ENCODE data around the gene HOXB2. TPM values are rescaled to one million over a fixed set of nuclear protein-coding genes. Genes with fewer than 3 reads are reported as not detected.

HOXB2 gene
- total RNA-seq, 2 donors from 2014 or later = 18.9 to 22.3 TPM

DNA sequence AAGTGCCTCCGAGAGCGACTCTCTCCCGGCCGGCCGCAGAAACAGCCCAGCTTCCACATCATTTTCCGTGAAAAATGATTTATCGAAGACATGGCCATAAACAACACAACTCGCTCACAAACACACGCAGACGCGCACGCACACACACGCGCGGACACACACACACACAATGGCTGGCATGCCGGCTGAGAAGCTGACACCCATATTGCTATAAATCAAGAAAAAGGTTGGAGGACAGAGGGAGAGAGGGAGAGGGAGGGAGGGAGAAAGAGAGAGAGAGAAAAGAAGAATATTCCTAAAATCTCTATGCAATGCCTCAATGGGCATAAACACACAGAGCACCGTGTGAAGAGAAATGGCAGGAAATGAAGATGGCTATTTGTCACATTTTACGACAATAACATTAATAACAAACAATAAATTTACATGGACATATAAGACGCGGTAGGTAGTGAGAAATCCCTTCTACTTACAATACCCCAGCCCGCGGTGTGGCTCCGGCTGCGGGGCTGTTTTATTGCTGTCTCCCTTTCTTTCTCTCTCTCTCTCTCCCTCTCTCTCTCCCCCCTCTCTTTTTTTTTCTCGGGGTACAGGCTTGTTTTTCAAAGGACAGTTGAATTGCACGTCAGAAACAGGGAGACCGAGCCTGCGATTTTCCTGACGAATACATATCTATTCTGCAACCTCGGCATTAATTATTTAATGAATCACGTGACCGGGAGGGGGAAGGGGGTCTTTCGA lies 23.8 kb upstream of the HOXB2 start:
- DNase-seq (ENCODE audit: low spot score) = no peak

DNA sequence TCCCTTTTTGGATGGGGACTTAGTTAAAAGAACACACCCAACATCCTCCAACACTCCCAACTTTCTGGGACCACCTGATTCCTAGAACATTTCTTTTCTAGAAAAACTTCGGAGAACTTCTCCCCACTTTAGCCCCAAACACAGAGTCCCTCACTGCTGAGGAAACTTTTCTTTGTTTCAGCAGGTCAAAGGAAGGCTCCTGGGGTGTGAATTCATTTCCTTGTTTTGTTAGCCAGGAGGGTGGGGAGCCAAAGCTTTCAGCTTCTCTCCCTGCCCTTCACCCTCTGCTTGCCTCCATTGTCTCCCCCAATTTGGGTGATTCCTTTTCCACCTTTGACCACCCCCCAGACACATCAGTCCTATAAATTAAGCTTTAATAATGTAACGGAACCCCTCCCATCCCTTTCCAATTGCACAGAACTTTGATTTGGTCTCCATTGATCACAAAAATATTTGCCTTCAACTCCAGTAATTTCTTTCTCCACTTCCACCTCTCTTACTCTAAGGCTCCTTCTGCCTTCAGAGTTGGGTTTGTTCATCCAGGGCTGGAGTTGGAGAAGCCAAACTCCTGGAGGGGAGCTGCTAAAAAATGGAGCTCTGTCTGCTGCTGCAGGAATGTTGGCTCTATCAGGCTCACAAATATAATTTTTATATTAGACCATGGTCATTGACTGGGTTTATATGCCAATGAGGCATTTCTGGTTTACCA lies 22.9 kb upstream of the HOXB2 start:
- intact Hi-C loops (cut with DNase I) = no loop called here
- DNase-seq (ENCODE audit: low spot score) = no peak

More for the DNA sequence above, 23.8 kb upstream of the HOXB2 start:
- intact Hi-C loops (cut with DNase I) = no loop called here

DNA sequence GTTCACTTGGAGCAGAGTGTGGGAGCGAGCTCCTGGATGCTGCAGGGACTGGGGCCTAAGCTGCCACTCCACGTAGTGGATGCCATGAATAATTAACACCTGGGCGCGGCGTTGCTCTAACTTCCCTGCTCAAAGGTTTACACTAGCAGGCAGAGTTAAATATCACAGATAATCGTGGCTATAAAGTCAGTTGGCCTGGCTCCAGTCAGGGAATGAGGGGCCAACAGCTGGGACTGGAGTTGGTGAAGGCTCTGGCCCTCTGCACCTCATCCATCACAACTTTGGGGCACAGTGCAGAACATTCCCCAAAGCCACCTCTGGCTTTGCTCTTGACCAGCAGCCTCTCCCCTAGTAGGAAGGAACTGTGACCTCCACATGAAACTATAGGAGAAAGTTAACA lies 22.3 kb upstream of the HOXB2 start:
- DNase-seq (ENCODE audit: low spot score) = no peak
- intact Hi-C loops (cut with DNase I) = no loop called here

DNA sequence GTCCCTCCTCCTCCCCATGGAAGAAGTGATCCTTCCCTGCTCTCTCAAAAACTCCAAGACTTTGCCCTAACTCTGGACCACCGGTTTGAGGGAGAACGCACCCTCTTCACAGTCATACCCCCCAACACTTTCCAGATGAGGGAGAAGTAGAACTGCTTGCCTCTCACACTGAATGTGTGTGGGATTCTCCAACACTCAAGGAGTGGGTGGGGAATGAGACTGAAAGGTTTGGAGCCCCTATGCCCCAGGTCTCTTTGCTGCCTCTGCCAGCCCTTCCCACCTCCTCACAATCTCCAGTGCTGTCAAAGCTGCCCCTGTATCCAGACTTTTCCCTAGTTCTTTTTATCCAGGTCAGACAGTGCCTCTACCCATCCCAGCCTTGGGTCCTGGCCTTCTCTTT lies 21.8 kb upstream of the HOXB2 start:
- no peak for DNase-seq (ENCODE audit: low spot score)
- intact Hi-C loops (cut with DNase I) = no loop called here

DNA sequence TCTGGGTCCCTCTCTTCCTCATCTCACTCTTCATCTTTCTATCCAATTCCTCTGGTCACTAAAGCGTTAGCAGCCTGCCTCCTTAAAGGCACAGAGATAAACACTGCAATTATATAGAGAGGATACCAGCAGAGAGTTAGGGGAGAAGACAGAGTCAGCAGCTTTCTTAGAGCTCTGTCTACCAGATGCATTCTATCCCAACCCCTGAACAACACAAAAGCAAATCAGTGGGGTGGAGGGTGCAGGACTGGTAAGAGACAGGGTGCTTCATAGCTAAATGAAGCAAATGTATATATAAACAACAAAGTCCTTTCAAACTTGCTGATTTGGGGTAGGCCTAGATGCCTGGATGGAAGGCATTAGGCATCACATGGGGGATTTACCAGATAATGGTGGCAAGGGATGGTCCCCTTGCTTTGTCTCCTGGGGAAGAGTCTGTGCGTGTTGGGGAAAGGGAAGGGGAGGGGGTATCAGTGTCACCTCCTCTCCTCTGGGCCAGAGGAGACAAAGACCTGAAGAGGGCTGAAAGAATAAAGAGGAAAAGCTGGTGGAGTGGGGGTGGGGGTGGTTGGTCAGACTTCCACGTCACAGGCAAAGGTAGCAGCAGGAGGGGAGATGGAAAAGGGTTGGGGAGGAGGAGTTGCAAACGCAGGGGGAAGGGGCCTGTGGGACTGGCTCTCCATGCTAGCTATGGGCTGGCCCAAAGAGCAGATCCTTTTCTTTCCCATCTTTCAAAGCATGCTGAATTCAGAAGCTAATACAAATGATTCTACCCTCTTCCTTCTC lies 21.2 kb upstream of the HOXB2 start:
- intact Hi-C loops (cut with DNase I) = no loop called here
- no peak for DNase-seq (ENCODE audit: low spot score)

DNA sequence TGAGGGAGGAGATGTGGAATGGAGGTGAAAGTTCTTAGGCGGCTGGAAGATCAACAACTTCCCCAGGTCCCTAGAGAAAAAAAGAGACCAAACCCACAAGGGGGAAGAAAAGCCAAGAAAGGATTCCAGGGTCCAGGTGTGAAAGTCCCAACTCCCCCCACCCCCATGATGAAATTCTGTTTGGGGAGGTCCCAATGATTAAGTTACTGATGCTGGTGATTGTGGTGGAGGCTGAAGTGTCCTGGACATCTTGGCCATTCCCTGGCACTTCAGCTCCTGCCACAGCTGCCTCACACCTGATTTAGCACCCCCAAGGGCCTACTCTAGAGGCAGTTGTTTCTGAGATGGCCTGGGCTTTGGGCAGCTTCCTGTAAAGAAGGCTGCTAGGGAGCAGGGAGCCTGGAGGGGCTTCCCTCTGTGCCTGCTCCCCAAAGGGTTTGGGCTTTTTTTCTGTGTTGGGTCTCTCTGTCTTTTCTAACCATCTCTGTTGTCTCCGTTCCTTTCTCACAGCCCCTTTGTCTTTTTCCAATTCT lies 20.2 kb upstream of the HOXB2 start:
- intact Hi-C loops (cut with DNase I) = no loop called here
- no peak for DNase-seq (ENCODE audit: low spot score)

DNA sequence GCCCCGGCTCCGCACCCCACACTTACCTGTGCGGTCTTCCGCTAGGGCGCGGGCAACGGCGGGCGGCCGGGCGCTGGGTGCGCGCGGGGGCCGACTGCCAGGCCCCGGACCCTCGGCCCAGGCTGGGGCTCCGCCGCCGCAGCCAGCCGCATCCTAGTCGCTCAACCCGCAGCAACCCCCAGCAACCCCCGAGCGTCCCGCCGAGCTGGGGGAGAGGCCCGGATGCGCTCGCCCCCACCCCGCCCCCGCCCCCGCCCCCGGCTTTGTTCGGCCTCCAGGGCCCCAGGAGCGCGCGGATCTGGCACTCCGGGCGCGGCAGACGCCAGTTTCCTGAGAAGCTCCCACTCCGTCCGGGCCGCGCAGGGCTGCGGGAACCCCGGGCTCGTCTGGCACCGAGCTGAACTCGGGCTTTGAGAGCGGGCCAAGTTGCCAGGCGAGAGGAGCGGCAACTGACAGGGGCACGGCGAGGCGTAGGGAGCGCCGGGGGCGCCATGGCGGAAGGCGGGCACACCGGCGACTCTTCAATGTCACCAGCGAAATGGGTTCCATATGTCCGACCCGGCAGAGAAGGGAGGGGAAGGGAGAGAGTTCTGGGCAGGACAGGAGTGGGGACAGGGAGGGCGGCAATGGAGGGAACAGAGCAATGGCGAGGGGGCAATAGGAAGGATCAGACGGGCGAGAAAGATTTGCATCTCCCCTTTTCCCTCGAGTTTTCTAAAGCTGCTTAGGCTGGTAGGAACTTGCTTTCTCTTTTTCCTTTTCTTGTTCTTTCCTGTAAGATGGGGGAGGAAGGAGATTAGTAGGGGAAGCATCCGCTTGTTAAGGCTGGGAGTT lies 19.5 kb upstream of the HOXB2 start:
- DNase-seq (ENCODE audit: low spot score) = no peak

DNA sequence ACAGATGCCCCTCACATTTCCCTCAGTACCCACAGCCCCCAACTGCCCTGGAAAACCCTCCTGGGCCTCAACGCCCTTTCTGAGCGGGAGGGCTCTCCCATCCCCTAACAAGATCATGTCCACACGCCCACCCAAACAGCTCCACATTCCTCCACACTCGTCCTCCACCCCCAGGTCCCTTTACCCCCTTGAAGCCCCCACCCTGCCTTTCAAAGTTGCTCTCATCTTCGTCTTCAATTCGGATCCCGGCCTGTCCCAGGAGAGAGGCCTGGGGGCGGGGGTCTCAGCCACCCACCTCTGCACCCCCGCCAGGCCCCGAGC lies 18.9 kb upstream of the HOXB2 start:
- no peak for DNase-seq (ENCODE audit: low spot score)

More for the DNA sequence above, 19.5 kb upstream of the HOXB2 start:
- intact Hi-C loops (cut with DNase I) = no loop called here

DNA sequence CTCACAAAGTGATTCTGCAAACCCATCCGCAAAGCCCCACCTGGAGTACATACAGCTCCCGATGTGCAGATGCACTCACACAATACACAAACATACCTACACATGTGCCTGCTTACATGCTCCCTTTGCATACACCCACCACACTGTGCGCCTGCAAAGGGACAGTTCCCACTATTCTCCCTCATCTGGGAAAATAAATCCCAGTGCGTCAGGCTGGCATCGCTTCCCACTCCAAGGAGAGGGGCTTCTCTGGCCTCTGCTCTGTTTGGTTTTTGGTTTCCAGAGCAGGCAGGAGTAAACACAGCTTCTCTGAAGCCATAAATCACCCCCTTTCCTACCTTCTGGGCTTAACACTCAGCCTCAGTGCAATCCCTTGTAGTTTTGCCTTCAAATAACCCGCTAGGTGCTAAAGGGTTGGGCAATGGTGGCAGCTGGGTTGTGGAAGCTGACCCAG lies 18.5 kb upstream of the HOXB2 start:
- no peak for DNase-seq (ENCODE audit: low spot score)
- intact Hi-C loops (cut with DNase I) = no loop called here

More for the DNA sequence above, 18.9 kb upstream of the HOXB2 start:
- intact Hi-C loops (cut with DNase I) = no loop called here

DNA sequence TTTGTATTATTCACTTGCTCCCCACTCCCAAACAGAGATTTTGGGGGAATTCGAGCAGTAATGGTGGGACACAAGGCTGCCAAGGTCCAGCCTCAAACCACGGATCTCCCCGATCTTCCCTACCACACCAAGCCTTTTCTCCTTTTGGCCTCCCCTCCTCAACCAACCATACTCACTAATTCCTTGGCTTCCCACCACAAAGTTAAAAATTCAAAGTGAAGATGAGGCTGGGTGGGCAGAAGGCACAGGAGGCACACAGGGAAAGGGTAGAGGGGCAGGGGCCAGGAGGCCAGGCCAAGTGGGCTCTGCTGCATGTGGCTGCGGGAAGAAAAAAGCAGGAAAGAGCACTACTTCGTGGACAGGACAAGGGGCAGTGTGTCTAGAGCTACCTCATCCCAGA lies 18.0 kb upstream of the HOXB2 start:
- no peak for DNase-seq (ENCODE audit: low spot score)
- intact Hi-C loops (cut with DNase I) = no loop called here

DNA sequence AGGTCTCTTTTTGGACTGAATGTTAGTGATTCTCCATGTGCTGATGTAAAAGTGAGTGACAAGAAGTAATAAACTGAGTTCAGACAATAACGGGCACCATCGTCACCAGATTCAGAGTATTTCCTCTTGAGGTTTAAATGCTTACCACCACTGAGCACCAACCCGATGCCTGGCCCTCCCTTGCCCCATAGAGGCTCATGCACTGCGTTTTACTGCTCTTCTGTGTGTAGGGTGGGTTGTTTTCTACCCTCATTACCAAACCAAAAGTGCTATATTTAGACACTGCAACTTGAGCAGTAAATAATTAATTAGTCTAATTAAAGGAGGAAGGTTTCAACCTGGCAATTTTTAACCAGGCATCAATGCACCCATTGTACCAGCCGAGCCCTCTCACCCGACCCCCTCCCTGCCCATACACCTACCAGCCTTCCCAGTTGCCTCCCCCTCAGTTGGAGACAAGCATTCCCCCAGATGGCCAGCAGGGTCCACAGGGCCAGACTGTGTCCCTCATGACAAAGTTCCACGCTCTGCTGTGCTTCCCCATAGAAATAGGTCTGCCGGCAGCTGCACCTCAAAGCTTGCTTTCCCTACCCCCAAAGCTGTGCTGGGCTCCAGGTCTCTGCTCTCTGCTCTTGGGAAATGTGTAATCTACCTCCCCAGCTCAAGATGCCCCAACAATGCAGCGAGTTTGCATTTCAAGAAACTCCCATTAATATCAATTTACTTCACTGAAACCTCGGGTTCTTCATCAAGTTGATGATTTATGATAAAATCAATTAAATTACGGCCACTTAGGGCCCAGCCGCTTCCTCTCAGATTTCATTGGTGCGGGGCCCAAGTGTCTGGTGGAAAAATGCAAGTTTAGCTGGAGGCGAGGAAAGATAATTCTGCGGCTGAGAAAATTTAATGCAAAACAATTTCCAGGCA lies 17.2 kb upstream of the HOXB2 start:
- DNase-seq (ENCODE audit: low spot score) = no peak
- intact Hi-C loops (cut with DNase I) = no loop called here

DNA sequence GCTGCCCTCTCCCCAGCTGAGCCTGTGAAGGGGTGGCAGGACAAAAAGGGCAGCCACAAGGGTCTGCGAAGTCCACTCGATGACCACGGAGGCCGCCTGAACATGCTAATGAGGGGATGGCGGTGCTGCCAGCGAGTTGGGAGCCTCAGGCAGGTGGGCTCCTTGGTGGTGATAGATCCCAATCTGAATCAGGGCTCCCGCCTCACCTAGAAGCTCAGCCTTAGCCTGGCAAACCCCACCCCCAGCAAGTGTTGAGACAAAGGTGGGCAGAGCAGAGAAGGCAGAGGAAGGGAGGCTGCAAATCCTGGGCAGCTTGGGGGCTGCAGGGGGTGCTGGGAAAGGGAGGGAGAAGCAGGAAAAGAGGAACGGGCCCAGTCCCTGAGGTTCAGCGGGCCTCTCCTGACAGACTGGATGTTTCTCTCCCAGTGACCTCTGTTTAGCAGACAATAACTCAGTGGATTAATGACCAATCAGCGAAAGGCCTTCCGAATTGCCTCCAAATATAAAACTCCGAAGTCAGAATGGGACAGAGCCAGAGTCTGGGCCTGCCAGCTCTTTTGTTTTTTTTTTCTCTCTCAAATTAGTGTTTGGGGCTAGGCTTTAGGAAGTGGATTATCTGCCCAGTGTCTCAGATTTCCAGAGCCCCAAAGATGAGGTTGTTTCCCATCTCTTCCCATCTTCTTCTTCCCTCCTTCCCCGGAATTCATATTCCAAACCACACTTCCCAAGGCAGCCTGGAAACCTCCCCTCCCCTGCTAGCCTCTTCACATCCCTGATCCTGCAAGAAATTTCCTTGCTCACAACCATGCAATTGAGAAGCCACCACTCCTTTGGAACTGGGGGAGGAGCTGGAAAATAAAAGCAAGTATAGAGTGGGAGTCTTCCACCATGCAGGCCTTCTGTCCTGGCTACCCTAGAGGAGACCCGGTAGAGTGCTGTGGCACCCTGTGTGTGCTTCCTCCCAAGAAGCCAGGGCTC lies 15.2 kb upstream of the HOXB2 start:
- intact Hi-C loops (cut with DNase I) = no loop called here
- DNase-seq (ENCODE audit: low spot score) = no peak

DNA sequence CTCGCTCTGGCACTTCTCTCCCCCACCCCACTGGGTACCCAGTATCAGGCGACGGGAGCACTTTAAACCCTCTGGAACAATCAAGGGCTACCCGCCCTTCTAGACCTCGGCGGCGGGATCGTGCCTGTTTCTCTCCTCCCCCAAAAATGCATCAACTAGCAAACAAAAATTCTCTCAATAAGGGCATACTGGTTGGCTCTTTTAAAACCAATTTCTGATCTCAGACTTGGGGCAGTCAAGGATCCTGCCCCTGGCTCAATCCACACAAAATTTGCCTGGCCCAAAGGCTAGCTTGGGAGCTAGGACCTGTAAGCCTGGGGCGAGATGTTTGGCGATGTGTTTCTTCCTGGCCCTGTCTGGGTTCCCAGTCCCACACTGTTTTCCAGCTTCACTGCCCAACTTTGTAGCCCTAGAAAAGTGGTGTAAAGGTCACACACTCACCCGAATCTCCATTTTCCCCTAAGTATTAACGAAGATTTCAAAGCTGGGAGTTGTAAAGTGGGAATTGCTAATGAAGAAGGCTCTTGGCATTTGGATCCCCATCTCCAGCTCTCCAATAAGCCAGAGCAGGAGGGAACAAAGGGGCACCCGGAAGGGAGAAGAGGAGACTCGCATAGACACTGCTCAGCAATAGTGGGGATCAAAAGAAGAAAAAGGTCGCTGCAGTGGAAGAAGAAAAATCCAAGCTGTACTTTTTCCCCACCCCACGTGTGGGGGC lies 14.4 kb upstream of the HOXB2 start:
- no peak for DNase-seq (ENCODE audit: low spot score)
- intact Hi-C loops (cut with DNase I) = no loop called here

DNA sequence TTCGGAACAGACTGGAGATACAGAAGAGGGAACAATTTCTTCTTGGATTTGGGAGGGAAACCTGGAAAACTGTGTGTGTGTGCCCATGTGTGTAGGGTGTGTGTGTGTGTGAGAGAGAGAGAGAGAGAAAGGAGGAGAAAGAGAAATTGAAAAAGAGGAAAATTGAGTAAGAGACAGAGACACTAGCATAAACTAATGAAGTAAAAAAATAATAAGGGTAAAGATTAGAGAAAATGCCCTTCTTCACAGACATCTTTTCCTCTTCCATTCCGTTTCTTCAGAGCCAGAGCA lies 13.9 kb upstream of the HOXB2 start:
- intact Hi-C loops (cut with DNase I) = no loop called here

DNA sequence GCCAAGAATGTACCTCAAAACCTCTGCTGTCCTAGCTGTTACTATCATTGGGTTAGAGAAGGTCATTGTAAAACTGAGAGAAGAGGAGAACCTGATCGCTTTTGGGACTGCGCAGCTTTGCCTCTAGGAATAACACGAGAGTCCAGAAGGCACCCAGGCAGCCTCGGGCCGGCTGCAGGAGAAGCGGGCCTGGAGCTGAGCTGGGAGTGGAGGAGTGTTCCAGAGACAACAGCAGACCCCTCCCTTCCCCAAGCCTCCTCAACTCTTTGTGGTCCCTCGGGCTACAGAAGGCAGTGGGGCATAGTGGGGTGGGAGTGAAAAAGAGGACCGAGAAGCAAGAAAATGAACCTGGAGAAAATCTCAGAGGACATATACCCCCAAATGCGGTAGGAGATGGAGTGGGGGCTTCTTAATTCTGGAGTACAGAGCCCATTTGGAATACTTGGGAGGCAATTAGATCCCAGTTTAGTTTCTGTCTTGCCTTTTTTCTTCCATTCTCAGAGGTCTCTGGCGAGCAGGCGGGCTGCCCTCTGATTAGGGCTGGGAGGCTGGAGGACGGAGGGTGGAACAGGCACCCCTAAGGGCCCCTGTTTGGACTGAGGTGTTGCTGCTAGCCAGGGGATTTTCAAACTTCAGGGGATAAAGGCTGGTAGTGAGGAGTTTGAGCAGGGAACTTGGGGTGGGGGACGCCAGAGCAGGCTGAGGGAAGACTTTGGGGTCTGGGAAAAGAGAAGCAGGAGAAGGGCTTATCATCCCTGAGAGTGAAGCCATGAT lies 13.3 kb upstream of the HOXB2 start:
- DNase-seq (ENCODE audit: low spot score) = no peak
- intact Hi-C loops (cut with DNase I) = no loop called here

More for the DNA sequence above, 13.9 kb upstream of the HOXB2 start:
- DNase-seq (ENCODE audit: low spot score) = no peak
